GM12878 (cell line): Measurements from ENCODE around the gene RAD9A. TPM values are rescaled to one million over a fixed set of nuclear protein-coding genes. Genes with fewer than 3 reads are reported as not detected.

Source experiments
- BRCA1 ChIP-seq: IDR thresholded peaks from 2 replicates; pipeline ENCODE4 v1.6.1; 2011; ENCODE audit warnings: low read depth, low read length, improper control_type of control experiment
- PAX8 ChIP-seq: fragments of 450-650 bp; IDR thresholded peaks from 2 replicates; pipeline ENCODE4 v1.6.1; 2017; ENCODE audit warnings: mild to moderate bottlenecking, moderate library complexity
- POLR2AphosphoS2 ChIP-seq: IDR thresholded peaks from 2 replicates; pipeline ENCODE4 v1.6.1; 2011; ENCODE audit warnings: low read depth, mild to moderate bottlenecking, low read length, improper control_type of control experiment, moderate library complexity
- SREBF2 ChIP-seq: IDR thresholded peaks from 2 replicates; pipeline ENCODE4 v1.6.1; 2012; ENCODE audit warnings: mild to moderate bottlenecking, low read length
- polyA plus RNA-seq, 11 experiments: library from polyadenylated mRNA; depleted of rRNA in 4 of 11; unstranded in 6 of 11; stranded (reverse) in 5 of 11; fragments of >200 nt; fragmentation: Nextera tagmentation in 4 of 11; fragmentation: Illumina TruSeq in 1 of 11; extraction: Ambion mirVana in 4 of 11; extraction: Trizol in 1 of 11; gene quantifications; 1 replicate in 1 of 11; 2 replicates in 10 of 11; pipeline versions ENCODE4 v1.2.1 to v1.2.3, GENCODE V29; 2011 to 2016; ENCODE audit warnings: inconsistent platforms in 2 of 11, missing spikeins in 2 of 11, low read depth in 1 of 11
- total RNA-seq, 4 experiments: library from RNA; depleted of rRNA in 3 of 4; stranded (reverse); fragments of >200 nt in 3 of 4; fragmentation: Illumina TruSeq in 1 of 4; extraction: Trizol in 1 of 4; gene quantifications; 2 replicates each; pipeline versions ENCODE4 v1.2.1 to v1.2.3, GENCODE V29; 2013 to 2021
- TF ChIP-seq, protein P1 (sequence below): fragments of 450-650 bp; IDR thresholded peaks from 2 replicates; pipeline ENCODE4 v1.6.1; 2017; ENCODE audit warnings: mild to moderate bottlenecking, low read depth, inconsistent platforms; ENCODE audit not compliant: poor library complexity, severe bottlenecking
- TF ChIP-seq, protein P2 (sequence below): IDR thresholded peaks from 2 replicates; pipeline ENCODE4 v1.6.1; 2012; ENCODE audit warnings: low read depth, low read length, improper control_type of control experiment
- TF ChIP-seq, protein P3 (sequence below): fragments of 450-650 bp; IDR thresholded peaks from 2 replicates; pipeline ENCODE4 v1.6.1; 2018; ENCODE audit warnings: borderline replicate concordance, mild to moderate bottlenecking; ENCODE audit not compliant: partially characterized antibody
- TF ChIP-seq, protein P4 (sequence below): fragments of 450-650 bp; IDR thresholded peaks from 2 replicates; pipeline ENCODE4 v1.6.1; 2016; ENCODE audit warnings: mild to moderate bottlenecking

Gene RAD9A
- total and polyA plus RNA-seq, 10 of the 15 experiments (the other 5 are each of a cell fraction or from before 2014, with no cell fraction given): 1.1 to 36.2 (median 19.8) TPM

DNA sequence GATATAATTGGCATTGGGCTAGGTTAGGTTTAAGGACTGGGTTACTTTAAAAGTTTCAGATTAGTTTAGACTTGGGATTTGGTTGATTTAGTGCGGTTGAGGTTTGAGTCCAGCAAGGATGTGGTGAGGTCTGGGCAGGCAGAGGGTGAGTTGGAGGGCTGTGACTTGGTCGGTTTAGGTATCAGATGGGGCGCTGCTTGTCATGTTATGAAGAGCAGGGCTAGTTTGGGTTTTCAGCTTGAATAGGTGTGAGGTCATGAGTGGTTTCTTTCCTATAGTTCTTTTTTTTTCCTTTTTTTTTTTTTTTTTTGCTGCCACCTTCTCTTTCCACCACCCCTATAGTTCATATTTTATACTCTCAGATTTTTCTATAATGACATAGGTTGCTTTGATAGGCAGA is 23.2 kb upstream of the RAD9A start (continued):
- TF ChIP-seq, protein P1, sequence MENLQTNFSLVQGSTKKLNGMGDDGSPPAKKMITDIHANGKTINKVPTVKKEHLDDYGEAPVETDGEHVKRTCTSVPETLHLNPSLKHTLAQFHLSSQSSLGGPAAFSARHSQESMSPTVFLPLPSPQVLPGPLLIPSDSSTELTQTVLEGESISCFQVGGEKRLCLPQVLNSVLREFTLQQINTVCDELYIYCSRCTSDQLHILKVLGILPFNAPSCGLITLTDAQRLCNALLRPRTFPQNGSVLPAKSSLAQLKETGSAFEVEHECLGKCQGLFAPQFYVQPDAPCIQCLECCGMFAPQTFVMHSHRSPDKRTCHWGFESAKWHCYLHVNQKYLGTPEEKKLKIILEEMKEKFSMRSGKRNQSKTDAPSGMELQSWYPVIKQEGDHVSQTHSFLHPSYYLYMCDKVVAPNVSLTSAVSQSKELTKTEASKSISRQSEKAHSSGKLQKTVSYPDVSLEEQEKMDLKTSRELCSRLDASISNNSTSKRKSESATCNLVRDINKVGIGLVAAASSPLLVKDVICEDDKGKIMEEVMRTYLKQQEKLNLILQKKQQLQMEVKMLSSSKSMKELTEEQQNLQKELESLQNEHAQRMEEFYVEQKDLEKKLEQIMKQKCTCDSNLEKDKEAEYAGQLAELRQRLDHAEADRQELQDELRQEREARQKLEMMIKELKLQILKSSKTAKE: peak; percentile 48
- TF ChIP-seq, protein P2, sequence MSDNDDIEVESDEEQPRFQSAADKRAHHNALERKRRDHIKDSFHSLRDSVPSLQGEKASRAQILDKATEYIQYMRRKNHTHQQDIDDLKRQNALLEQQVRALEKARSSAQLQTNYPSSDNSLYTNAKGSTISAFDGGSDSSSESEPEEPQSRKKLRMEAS: no peak
- TF ChIP-seq BRCA1: no peak
- no peak for TF ChIP-seq PAX8
- no peak for TF ChIP-seq SREBF2
- TF ChIP-seq, protein P3, sequence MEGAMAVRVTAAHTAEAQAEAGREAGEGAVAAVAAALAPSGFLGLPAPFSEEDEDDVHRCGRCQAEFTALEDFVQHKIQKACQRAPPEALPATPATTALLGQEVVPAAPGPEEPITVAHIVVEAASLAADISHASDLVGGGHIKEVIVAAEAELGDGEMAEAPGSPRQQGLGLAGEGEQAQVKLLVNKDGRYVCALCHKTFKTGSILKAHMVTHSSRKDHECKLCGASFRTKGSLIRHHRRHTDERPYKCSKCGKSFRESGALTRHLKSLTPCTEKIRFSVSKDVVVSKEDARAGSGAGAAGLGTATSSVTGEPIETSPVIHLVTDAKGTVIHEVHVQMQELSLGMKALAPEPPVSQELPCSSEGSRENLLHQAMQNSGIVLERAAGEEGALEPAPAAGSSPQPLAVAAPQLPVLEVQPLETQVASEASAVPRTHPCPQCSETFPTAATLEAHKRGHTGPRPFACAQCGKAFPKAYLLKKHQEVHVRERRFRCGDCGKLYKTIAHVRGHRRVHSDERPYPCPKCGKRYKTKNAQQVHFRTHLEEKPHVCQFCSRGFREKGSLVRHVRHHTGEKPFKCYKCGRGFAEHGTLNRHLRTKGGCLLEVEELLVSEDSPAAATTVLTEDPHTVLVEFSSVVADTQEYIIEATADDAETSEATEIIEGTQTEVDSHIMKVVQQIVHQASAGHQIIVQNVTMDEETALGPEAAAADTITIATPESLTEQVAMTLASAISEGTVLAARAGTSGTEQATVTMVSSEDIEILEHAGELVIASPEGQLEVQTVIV: no peak
- TF ChIP-seq, protein P4, sequence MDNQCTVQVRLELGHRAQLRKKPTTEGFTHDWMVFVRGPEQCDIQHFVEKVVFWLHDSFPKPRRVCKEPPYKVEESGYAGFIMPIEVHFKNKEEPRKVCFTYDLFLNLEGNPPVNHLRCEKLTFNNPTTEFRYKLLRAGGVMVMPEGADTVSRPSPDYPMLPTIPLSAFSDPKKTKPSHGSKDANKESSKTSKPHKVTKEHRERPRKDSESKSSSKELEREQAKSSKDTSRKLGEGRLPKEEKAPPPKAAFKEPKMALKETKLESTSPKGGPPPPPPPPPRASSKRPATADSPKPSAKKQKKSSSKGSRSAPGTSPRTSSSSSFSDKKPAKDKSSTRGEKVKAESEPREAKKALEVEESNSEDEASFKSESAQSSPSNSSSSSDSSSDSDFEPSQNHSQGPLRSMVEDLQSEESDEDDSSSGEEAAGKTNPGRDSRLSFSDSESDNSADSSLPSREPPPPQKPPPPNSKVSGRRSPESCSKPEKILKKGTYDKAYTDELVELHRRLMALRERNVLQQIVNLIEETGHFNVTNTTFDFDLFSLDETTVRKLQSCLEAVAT: peak; percentile 88
- TF ChIP-seq POLR2AphosphoS2: no peak
